Skeletal muscle tissue (tissue), 4 donors: ENCODE data around the gene TSPAN18. TPM values are rescaled to one million over a fixed set of nuclear protein-coding genes. Genes with fewer than 3 reads are reported as not detected.

ENCODE experiments used
- H3K27ac ChIP-seq: one replicate; pipeline ENCODE4 v1.7.0; 2013; ENCODE audit warnings: mild to moderate bottlenecking, low read depth, low read length, inconsistent platforms
- H3K27me3 ChIP-seq, 3 donors: one replicate each; pipeline ENCODE4 v1.7.0; 2013; ENCODE audit warnings: low read length in 3 of 3; ENCODE audit not compliant: control insufficient read depth in 3 of 3, insufficient read depth in 3 of 3
- H3K36me3 ChIP-seq, 3 donors: one replicate each; pipeline ENCODE4 v1.7.0; 2013; ENCODE audit warnings: low read length in 3 of 3; ENCODE audit not compliant: control insufficient read depth in 3 of 3, insufficient read depth in 3 of 3
- H3K4me1 ChIP-seq, 3 donors: one replicate each; pipeline ENCODE4 v1.7.0; 2013; ENCODE audit warnings: low read length in 3 of 3, mild to moderate bottlenecking in 3 of 3; ENCODE audit not compliant: control insufficient read depth in 3 of 3, insufficient read depth in 3 of 3
- H3K4me3 ChIP-seq, 3 donors: one replicate each; pipeline ENCODE4 v1.7.0; 2013; ENCODE audit warnings: low read length in 3 of 3
- H3K9ac ChIP-seq, 3 donors: one replicate each; pipeline ENCODE4 v1.7.0; 2013; ENCODE audit warnings: low read length in 3 of 3, mild to moderate bottlenecking in 3 of 3, moderate library complexity in 2 of 3, low read depth in 1 of 3
- H3K9me3 ChIP-seq, 3 donors: one replicate each; pipeline ENCODE4 v1.7.0; 2013; ENCODE audit warnings: low read length in 3 of 3; ENCODE audit not compliant: control insufficient read depth in 3 of 3
- total RNA-seq: library from RNA; depleted of rRNA; stranded (reverse); fragments of >200 nt; gene quantifications from one replicate; pipeline ENCODE4 v1.2.3, GENCODE V29; 2014
- donor health status: Osteomylitis.

The TSPAN18 gene
- total RNA-seq, 1 donor from 2014 or later, result 11.5 TPM

DNA sequence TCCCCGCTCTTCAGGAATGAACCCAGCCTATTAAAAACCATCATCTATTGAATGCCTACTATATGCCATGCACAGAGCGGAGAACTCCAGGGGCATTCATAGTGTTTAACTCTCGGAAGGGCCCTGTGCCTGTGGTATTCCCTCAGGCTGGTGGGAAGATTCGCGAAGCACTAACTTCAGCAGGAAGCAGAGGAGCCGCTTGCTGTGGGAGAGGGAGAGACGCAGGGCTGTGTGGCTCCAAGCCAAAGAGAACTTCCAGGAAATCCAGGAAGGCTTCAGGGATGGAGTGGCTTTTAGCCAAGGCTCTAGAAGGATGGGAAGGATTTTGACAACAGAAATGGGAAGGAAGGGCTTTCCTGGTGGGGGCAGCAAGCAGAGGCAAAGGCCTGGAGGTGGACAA lies 120.1 kb downstream of the TSPAN18 start:
- Histone ChIP-seq H3K9ac (no peak overlapping the region), H3K27ac (no peak overlapping the region), H3K4me1 (peaks cover 6 to 10% (median 7%) of the 10 kb centered on the region in 3 donors), H3K27me3 (peaks cover 0 to 3% (median 0%) of the 10 kb centered on the region in 3 donors), H3K4me3 (no peak overlapping the region), H3K9me3 (peaks cover 0 to 9% (median 3%) of the 10 kb centered on the region in 3 donors), H3K36me3 (no peaks in the 10 kb centered on the region)

DNA sequence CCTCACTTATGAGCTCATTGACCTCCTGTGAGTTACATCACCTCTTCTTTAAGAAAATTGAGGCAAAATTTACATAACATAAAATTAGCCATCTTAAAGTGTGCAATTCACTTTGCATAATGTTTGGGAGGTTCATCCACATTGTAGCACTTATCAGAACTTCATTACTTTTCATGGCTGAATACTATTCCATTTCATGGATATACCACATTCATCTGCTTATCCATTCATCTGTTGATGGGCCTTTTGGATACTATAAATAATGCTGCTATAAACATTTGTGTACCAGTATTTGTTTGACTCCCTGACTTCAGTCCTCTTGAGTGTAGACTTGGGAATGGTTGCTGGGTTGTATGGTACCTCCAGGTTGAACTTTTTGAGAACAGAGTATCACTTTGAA lies 120.6 kb downstream of the TSPAN18 start:
- Histone ChIP-seq H3K27me3 (peaks cover 0 to 3% (median 0%) of the 10 kb centered on the region in 3 donors), H3K9ac (no peak overlapping the region), H3K27ac (no peak overlapping the region), H3K36me3 (no peaks in the 10 kb centered on the region), H3K9me3 (peaks cover 0 to 9% (median 3%) of the 10 kb centered on the region in 3 donors), H3K4me1 (peaks cover 6 to 10% (median 7%) of the 10 kb centered on the region in 3 donors), H3K4me3 (no peak overlapping the region)

DNA sequence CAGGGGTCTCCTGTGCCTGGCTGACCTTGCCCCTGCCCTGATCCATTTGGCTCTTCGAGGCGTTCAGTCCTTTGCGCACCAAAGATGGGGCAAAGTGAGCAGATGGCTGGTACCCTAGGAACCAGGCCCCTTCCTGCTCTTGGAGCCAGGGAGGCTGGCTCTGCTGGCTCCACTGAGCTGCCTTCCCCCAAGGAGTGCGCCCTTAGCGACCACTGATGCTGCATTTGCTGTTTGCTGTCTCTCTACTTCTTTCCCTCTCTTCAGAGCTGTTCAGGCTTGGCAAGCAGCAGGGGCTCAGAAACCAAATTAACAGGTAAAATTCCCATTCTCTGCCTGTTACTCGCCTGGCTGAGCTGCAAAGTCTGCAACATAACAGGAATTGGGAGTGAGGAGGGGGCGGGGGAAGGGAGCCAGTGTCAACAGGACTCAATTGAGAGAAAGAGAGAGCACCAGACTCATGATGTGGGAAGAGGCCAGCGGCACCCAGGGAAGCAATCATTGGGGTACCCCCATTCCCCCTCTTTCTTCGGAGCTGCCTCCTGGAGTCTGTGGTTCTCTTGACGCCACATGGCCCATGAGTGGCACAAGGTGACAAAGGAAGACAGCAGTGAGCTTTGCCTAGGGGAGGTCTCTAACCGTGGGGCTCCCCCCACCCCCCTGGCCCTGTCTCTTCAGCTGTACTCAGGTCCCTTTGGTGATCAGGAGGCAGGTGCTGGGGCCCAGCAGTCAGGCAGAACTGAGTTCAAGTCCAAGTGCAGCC lies 121.6 kb downstream of the TSPAN18 start:
- Histone ChIP-seq H3K27me3 (peaks cover 0 to 3% (median 0%) of the 10 kb centered on the region in 3 donors), H3K9ac (no peak overlapping the region), H3K4me1 (peaks cover 6 to 10% (median 7%) of the 10 kb centered on the region in 3 donors), H3K9me3 (peaks cover 0 to 9% (median 3%) of the 10 kb centered on the region in 3 donors), H3K27ac (no peak overlapping the region), H3K4me3 (no peak overlapping the region), H3K36me3 (no peaks in the 10 kb centered on the region)

DNA sequence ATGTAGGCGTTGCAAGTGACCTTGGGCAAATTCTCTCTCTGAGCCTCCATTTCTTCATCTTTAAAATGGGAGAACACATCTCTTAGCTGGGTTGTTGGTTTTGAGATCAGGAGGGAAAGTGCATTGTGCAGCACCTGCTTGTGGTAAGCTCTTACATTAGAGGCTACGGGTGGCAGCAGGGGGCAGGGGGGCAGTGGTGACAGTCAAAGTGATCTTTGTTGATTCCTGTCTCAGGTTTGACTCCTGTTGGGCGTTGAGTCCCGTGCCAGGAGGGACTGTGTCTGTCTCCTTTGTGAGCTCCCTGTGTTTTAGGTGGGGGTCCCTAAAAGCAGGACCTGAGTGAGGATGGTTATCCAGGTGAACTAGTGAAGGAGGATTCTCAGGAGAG lies 122.2 kb downstream of the TSPAN18 start:
- Histone ChIP-seq H3K4me3 (no peak overlapping the region), H3K27ac (no peak overlapping the region), H3K27me3 (peaks cover 0 to 3% (median 0%) of the 10 kb centered on the region in 3 donors), H3K36me3 (no peaks in the 10 kb centered on the region), H3K9ac (no peak overlapping the region), H3K9me3 (peaks cover 0 to 9% (median 3%) of the 10 kb centered on the region in 3 donors), H3K4me1 (peaks cover 6 to 10% (median 7%) of the 10 kb centered on the region in 3 donors)

DNA sequence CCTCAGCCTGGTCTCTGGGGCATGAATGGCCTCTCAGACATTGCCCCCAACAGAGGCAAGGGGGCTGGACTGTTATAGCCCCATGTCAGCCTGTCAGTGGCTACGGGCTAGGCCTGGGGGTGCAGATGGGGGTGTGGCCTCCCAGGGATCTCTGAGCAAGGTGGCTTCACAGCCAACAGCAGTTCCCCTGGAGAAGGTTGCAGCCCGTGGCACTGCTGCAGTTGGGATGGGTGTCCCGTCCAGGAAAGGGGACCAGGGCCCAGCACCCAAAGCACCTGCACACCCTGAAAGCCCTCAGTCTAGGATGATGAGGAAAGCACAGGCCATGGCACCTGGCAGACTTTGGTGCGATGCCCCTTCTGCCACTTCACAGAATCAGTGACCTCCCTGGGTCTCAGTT lies 122.7 kb downstream of the TSPAN18 start:
- no peak overlapping the region for H3K9ac ChIP-seq
- no peaks in the 10 kb centered on the region for H3K36me3 ChIP-seq
- peaks cover 0 to 9% (median under 1%) of the 10 kb centered on the region in 3 donors for H3K9me3 ChIP-seq
- H3K4me1 ChIP-seq, result peaks cover 6 to 10% (median 7%) of the 10 kb centered on the region in 3 donors
- H3K27ac ChIP-seq, result no peak overlapping the region
- H3K27me3 ChIP-seq, result peaks cover 0 to 3% (median 0%) of the 10 kb centered on the region in 3 donors
- no peak overlapping the region for H3K4me3 ChIP-seq

DNA sequence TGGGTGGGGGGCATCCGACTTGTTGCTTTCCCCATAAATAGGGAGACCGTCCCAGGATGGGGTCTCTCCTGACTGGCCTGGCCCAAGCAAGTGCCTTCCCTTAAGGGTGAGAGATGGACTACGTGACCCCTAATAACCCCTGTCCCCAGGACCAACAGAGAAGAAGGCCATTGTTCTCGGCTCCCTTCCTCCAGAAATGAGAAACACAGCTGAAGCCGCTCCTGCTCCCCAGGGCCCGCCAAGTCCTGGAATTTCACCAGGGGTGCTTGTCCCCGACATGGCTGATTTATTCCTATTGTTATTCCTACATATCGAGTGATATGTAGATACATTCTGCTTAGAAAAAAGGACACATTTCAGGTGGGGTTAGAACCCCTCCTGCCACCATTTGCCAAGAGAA lies 123.2 kb downstream of the TSPAN18 start:
- H3K27ac ChIP-seq, result no peak overlapping the region
- H3K9ac ChIP-seq, result no peak overlapping the region
- H3K9me3 ChIP-seq, result peaks cover 0 to 7% (median 0%) of the 10 kb centered on the region in 3 donors
- H3K4me1 ChIP-seq, result peaks cover 6 to 10% (median 7%) of the 10 kb centered on the region in 3 donors
- H3K36me3 ChIP-seq, result no peaks in the 10 kb centered on the region
- H3K4me3 ChIP-seq, result no peak overlapping the region
- H3K27me3 ChIP-seq, result peaks cover 0 to 3% (median 0%) of the 10 kb centered on the region in 3 donors

DNA sequence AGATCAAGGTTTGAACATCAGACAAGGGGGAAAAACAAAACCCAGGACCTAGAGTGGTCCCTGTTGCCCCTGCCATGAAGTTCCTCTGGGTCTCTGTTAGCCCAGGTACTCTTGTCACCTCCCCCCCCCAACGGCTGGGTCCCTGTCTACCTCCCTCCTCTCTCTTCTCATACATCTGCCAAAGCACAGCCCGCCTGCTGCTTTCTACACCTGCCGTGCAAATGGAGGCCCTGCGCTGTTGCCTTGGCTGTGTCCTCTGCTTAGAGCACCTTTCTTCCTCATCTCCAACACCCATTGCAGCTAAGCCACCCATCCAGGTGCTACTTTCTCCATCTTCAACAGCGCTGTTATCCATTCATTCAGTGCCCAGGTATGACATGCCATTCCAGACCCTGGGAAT lies 124.7 kb downstream of the TSPAN18 start:
- peaks cover 0 to 2% (median 0%) of the 10 kb centered on the region in 3 donors for H3K36me3 ChIP-seq
- H3K9me3 ChIP-seq, result peaks cover 0 to 3% (median 0%) of the 10 kb centered on the region in 3 donors
- no peak overlapping the region for H3K27ac ChIP-seq
- no peaks in the 10 kb centered on the region for H3K27me3 ChIP-seq
- H3K9ac ChIP-seq, result no peak overlapping the region
- peaks cover 6 to 10% (median 7%) of the 10 kb centered on the region in 3 donors for H3K4me1 ChIP-seq
- H3K4me3 ChIP-seq, result no peak overlapping the region

DNA sequence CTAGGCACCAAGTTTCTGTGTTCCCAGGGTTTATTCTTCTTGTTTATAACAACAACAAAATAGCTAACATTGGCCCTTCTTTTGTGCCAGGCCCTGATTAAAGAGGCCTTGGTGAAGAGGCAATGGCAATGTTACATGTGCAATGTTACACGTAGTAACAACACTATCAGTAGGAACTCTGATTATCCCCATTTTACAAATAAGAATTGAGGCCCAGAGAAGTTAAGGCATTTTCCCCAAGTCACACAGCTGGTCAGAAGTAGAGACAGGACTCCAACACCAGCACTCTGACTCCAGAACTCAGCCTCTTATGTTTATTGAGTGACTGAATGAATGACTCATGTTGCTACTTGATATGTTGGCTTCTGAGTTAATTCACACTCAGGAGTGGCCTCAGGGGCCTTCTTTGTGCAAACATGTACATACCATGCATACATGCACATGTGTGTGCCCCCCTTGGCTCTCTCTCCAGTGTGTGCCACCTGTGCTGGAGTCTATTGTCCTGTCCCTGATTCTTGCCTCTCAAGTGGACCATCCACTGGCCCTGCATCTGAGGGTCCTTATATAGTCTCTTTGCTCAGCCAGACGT lies 125.5 kb downstream of the TSPAN18 start:
- no peak overlapping the region for H3K27ac ChIP-seq
- peaks cover 6 to 10% (median 7%) of the 10 kb centered on the region in 3 donors for H3K4me1 ChIP-seq
- peaks cover 0 to 3% (median 0%) of the 10 kb centered on the region in 3 donors for H3K27me3 ChIP-seq
- H3K36me3 ChIP-seq, result peaks cover 0 to 2% (median 0%) of the 10 kb centered on the region in 3 donors
- H3K9ac ChIP-seq, result no peak overlapping the region
- peaks cover 0 to 3% (median 0%) of the 10 kb centered on the region in 3 donors for H3K9me3 ChIP-seq
- H3K4me3 ChIP-seq, result no peak overlapping the region

DNA sequence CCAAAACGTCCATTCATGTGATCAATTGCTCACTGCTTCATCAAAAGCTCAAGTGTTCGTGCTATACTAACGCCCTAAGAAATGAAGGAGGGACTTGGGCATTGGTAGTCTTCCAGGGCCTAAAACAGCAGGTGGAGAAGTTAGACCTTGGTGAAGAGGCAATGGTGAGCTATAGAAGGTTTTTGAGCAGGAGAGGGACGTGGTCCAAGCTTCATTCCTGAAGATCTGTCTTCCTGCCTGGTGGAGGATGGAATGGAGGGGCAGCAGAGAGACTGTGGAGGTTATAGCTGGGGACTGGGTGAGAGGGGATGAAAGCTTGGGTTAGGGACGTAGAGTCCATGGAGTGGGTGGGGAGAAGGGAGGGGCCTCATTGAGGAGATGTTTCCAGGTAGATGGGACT lies 126.2 kb downstream of the TSPAN18 start:
- Histone ChIP-seq H3K36me3 (peaks cover 0 to 2% (median 0%) of the 10 kb centered on the region in 3 donors), H3K9me3 (no peaks in the 10 kb centered on the region), H3K4me3 (no peak overlapping the region), H3K9ac (no peak overlapping the region), H3K27ac (no peak overlapping the region), H3K4me1 (peaks cover 6 to 10% (median 7%) of the 10 kb centered on the region in 3 donors), H3K27me3 (peaks cover 0 to 3% (median 0%) of the 10 kb centered on the region in 3 donors)

DNA sequence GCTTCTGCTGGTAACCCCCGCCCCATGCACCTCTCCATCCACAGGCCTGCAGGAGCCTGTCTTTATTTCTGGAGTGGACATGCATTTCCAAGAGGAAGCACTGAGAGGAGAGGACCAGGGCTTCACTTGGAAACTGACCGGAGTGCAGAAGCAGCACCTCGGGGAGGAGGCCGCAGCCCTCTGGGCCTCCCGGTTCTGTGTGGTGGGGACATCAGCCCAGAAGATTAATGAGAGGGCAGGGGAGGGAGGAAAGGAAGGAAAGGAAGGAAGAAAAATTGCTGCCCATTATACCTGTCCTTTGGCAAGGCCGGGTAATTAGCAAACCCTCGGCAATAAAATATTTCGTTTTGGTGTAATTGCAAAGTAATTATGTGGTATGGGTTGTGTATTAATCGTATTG lies 126.9 kb downstream of the TSPAN18 start:
- H3K9ac ChIP-seq, result no peak overlapping the region
- no peak overlapping the region for H3K4me3 ChIP-seq
- no peak overlapping the region for H3K27ac ChIP-seq
- H3K4me1 ChIP-seq, result peaks cover 6 to 10% (median 7%) of the 10 kb centered on the region in 3 donors
- H3K27me3 ChIP-seq, result peaks cover 0 to 3% (median 0%) of the 10 kb centered on the region in 3 donors
- peaks cover 0 to 2% (median 0%) of the 10 kb centered on the region in 3 donors for H3K36me3 ChIP-seq
- no peaks in the 10 kb centered on the region for H3K9me3 ChIP-seq
